Stomach (tissue), 9 donors: Measurements from ENCODE around the gene EEF1E1. TPM values are rescaled to one million over a fixed set of nuclear protein-coding genes. Genes with fewer than 3 reads are reported as not detected.
"Not testable (repeated sequence)": the region's sequence is repeated elsewhere in the genome, so short reads cannot be mapped to it uniquely, and the experiment has no call there.

ENCODE experiments used
- DNase-seq, 2 donors: peaks; one replicate each; pipeline versions ENCODE4 v3.0.0 to v3.0.0-alpha.2; 2013 to 2019
- H3K27ac ChIP-seq, 5 donors: fragments of 200-600 bp in 4 of 5; sonication (generic) in 4 of 5; one replicate each; pipeline ENCODE4 v1.5.1; 2013 to 2019; ENCODE audit warnings: mild to moderate bottlenecking in 1 of 5, moderate library complexity in 1 of 5
- H3K27me3 ChIP-seq, 3 donors: fragments of 200-600 bp; sonication (generic); one replicate each; pipeline ENCODE4 v1.5.1; 2017 to 2019; ENCODE audit warnings: mixed run types in 1 of 3
- H3K36me3 ChIP-seq, 4 donors: fragments of 200-600 bp; sonication (generic); 1 replicate in 3 of 4; 2 replicates in 1 of 4; pipeline ENCODE4 v1.5.1; 2016 to 2019
- H3K4me1 ChIP-seq, 4 donors: fragments of 200-600 bp; sonication (generic); one replicate each; pipeline ENCODE4 v1.5.1; 2016 to 2019
- H3K4me3 ChIP-seq, 4 donors: fragments of 200-600 bp; sonication (generic) in 3 of 4; one replicate each; pipeline ENCODE4 v1.5.1; 2016 to 2019; ENCODE audit warnings: mild to moderate bottlenecking in 1 of 4
- H3K9me3 ChIP-seq, 4 donors: fragments of 200-600 bp; sonication (generic); one replicate each; pipeline ENCODE4 v1.5.1; 2016 to 2019
- CTCF ChIP-seq, 7 experiments: fragments of 450-650 bp in 4 of 7; fragments of 200-600 bp in 3 of 7; sonication (generic) in 3 of 7; IDR thresholded peaks; one replicate each; pipeline ENCODE4 v1.5.1; 2016 to 2019; ENCODE audit warnings: antibody characterized with exemption in 7 of 7, control low read depth in 2 of 7, mild to moderate bottlenecking in 1 of 7
- EP300 ChIP-seq: sonication (generic); formaldehyde crosslinking; IDR thresholded peaks from one replicate; pipeline ENCODE4 v1.6.1; 2017; ENCODE audit warnings: antibody characterized with exemption
- POLR2A ChIP-seq, 4 donors: fragments of 450-650 bp; IDR thresholded peaks; one replicate each; pipeline ENCODE4 v1.6.1; 2016; ENCODE audit warnings: antibody characterized with exemption in 4 of 4, control low read depth in 2 of 4, mild to moderate bottlenecking in 1 of 4, moderate library complexity in 1 of 4
- POLR2AphosphoS5 ChIP-seq, 3 donors: sonication (generic); formaldehyde crosslinking; IDR thresholded peaks; one replicate each; pipeline ENCODE4 v1.6.1; 2016; ENCODE audit warnings: antibody characterized with exemption in 3 of 3
- WGBS, 5 donors: extraction: QIAGEN DNeasy Blood & Tissue Kit in 3 of 5; methylation state at CpG; one replicate each; pipeline versions ENCODE4 v1.1.5 to v1.1.7; 2013 to 2018; 5-methylcytosine and 5-hydroxymethylcytosine counted together
- intact Hi-C: fragments of 100-400 bp; cut with DNase I; formaldehyde crosslinking; loops from one replicate; pipeline ENCODE4 v1.15.1; 2023; ENCODE audit warnings: low total_unique reads
- polyA plus RNA-seq, 3 donors: library from polyadenylated mRNA; stranded (reverse); fragments of 200-250 nt; gene quantifications; one replicate each; pipeline ENCODE4 v1.2.3, GENCODE V29; 2013
- total RNA-seq, 5 donors: library from RNA; depleted of rRNA; stranded (reverse); fragments of >200 nt; gene quantifications; one replicate each; pipeline versions ENCODE4 v1.1.0 to v1.2.3, GENCODE V29; 2014 to 2016
- donor health status: healthy with polysubstance abuse.
- donor health status: Bipolar disorder and iron deficiency.
- donor health status: healthy.

The EEF1E1 gene
- total and polyA plus RNA-seq, 8 donors = 0.87 to 51.3 (median 28.4) TPM

DNA sequence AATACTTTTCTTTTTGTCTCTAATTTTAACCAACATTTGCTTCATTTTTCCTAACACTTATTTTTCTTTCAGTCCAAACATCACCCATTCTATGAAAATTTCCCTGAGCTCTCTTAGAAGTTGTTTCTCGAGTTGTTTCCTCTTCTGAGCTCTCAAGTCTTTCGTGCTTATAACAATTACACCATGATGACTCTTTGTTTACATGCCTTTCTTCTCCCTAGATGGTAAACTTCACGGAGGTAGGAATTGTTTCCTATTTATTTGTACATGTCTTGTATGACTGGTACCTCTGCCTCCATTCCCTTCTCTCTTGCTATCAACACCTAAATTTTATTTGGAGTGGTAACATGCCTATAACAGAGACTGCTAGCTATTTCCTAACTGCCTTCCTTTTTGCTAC is 44.6 kb downstream of the EEF1E1 start:
- TF ChIP-seq POLR2A (IDR thresholded peaks at IDR 0.05) (no peak), POLR2AphosphoS5 (IDR thresholded peaks at IDR 0.05) (no peak), EP300 (no peak), CTCF (IDR thresholded peaks at IDR 0.05) (no peak)
- 64 to 73% (median 65%) methylated on average over 3 of the region's 3 CpGs for WGBS, 5 donors
- intact Hi-C loops = no loop called here

GRCh38 chr6:8057263-8057662 is 45.1 kb downstream of the EEF1E1 start:
- intact Hi-C loops = no loop called here
- 81 to 90% (median 88%) methylated on average over 4 of the region's 4 CpGs for WGBS, 5 donors
- H3K27me3 ChIP-seq = no peaks in the 10 kb centered on the region
- peaks cover 0 to 59% (median 46%) of the 10 kb centered on the region in 4 donors for H3K36me3 ChIP-seq
- DNase-seq = no peak
- peaks cover 0 to 13% (median 6%) of the 10 kb centered on the region in 4 donors for H3K4me1 ChIP-seq
- H3K4me3 ChIP-seq = no peak overlapping the region
- H3K27ac ChIP-seq = no peak overlapping the region
- no peak for TF ChIP-seq POLR2A (IDR thresholded peaks at IDR 0.05)
- TF ChIP-seq CTCF (IDR thresholded peaks at IDR 0.05) = no peak
- TF ChIP-seq POLR2AphosphoS5 (IDR thresholded peaks at IDR 0.05) = no peak
- no peak for TF ChIP-seq EP300
- H3K9me3 ChIP-seq = no peaks in the 10 kb centered on the region

More for the DNA sequence above, 44.6 kb downstream of the EEF1E1 start:
- Histone ChIP-seq H3K4me3 (no peak overlapping the region), H3K27ac (no peak overlapping the region), H3K9me3 (no peaks in the 10 kb centered on the region), H3K27me3 (no peaks in the 10 kb centered on the region), H3K36me3 (peaks cover 0 to 58% (median 47%) of the 10 kb centered on the region in 4 donors), H3K4me1 (peaks cover 0 to 18% (median 8%) of the 10 kb centered on the region in 4 donors)
- no peak for DNase-seq

- no peak overlapping the region for H3K4me3 ChIP-seq
- WGBS, 5 donors = 87 to 97% (median 93%) methylated on average over 2 of the region's 2 CpGs
- H3K36me3 ChIP-seq = peaks cover 0 to 37% (median 35%) of the 10 kb centered on the region in 4 donors
- H3K9me3 ChIP-seq = no peaks in the 10 kb centered on the region
- H3K4me1 ChIP-seq = peaks cover 0 to 8% (median 0%) of the 10 kb centered on the region in 4 donors
- no peaks in the 10 kb centered on the region for H3K27me3 ChIP-seq
- intact Hi-C loops = no loop called here
- no peak for DNase-seq
- no peak for TF ChIP-seq EP300
- no peak for TF ChIP-seq POLR2A (IDR thresholded peaks at IDR 0.05)
- TF ChIP-seq POLR2AphosphoS5 (IDR thresholded peaks at IDR 0.05) = no peak
- TF ChIP-seq CTCF (IDR thresholded peaks at IDR 0.05) = no peak
- no peak overlapping the region for H3K27ac ChIP-seq
These were observed 48.1 kb downstream of the EEF1E1 start for GRCh38 chr6:8054276-8054675.

DNA sequence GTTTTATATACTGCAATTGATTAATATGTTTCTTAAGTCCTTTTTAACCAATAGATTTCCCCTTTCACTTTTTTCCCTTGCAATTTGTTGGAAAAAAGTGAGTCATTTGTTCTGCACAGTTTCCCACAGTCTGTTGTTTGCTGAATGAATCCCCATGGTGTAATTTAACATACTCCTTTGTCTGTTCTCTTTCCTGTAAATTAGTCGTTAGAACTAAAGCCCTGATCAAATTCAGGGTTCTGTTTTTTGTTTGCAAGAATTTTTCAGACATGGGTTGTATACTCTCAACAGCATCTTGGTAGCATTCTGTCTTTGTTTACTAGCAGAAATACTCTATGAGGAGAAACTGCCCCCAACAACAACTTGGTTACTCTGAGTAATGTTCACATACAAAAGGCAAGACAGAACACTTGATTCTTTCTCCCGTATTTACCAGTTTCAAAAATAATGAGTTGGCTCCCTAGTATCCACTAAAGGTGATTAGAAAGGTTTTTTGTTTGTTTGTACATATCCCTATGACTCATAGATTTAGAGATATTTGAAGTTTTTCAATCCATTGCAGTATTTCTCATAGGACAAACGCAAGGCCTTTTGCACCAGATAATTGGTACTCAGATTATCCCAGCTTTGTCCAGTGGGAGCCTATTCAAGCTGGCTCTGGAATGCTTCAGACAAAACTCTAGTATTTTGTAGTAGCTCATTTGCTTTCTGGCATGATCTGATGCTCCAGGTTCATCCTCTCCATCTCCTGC is 54.6 kb downstream of the EEF1E1 start:
- H3K4me3 ChIP-seq = no peak overlapping the region
- peaks cover 0 to 8% (median 2%) of the 10 kb centered on the region in 4 donors for H3K4me1 ChIP-seq
- intact Hi-C loops = no loop called here
- peak overlapping the region in 1 of 5 donors; percentile 39 for H3K27ac ChIP-seq
- DNase-seq = no peak
- no peaks in the 10 kb centered on the region for H3K27me3 ChIP-seq
- H3K36me3 ChIP-seq = peaks cover 0 to 26% (median 11%) of the 10 kb centered on the region in 4 donors
- peaks cover 0 to 8% (median 0%) of the 10 kb centered on the region in 4 donors for H3K9me3 ChIP-seq
- 66 to 81% (median 76%) methylated on average over 3 of the region's 3 CpGs for WGBS, 5 donors
- TF ChIP-seq POLR2AphosphoS5 (IDR thresholded peaks at IDR 0.05) (no peak), EP300 (no peak), CTCF (IDR thresholded peaks at IDR 0.05) (no peak), POLR2A (IDR thresholded peaks at IDR 0.05) (no peak)

DNA sequence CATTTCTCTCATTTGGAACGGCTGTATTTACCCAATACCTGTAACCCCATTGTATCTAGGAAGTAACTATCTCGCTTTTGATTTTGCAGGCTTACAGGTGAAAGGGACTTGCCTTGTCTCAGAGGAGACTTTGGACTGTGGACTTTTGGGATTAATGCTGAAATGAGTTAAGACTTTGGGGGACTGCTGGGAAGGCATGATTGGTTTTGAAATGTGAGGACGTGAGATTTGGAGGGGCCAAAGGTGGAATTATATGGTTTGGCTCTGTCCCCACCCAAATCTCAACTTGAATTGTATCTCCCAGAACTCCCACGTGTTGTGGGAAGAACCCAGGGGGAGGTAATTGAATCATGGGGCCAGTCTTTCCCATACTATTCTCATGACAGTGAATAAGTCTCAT is 56.6 kb downstream of the EEF1E1 start:
- H3K27me3 ChIP-seq, H3K9me3 ChIP-seq, H3K4me1 ChIP-seq, intact Hi-C loops, H3K4me3 ChIP-seq, DNase-seq, H3K27ac ChIP-seq: not testable (repeated sequence)
- H3K36me3 ChIP-seq = peaks cover 0 to 30% (median 12%) of the 10 kb centered on the region in 4 donors
- 72 to 88% (median 75%) methylated on average over 4 of the region's 4 CpGs for WGBS, 5 donors
